NCI-H82 (cell line): Measurements from ENCODE around the gene CYBC1.
"Not testable (repeated sequence)": the region's sequence is repeated elsewhere in the genome, so short reads cannot be mapped to it uniquely, and the experiment has no call there.

ENCODE experiments used
- DNase-seq: peaks from one replicate; lab custom pipeline; 2025; lab: John Stamatoyannopoulos, UW

The CYBC1 gene

GRCh38 chr17:82477934-82478333 lies 27.4 kb upstream of the CYBC1 start:
- DNase-seq: no peak

GRCh38 chr17:82475458-82475857 lies 24.9 kb upstream of the CYBC1 start:
- no peak for DNase-seq

GRCh38 chr17:82474223-82475010 lies 23.9 kb upstream of the CYBC1 start:
- no peak for DNase-seq

DNA sequence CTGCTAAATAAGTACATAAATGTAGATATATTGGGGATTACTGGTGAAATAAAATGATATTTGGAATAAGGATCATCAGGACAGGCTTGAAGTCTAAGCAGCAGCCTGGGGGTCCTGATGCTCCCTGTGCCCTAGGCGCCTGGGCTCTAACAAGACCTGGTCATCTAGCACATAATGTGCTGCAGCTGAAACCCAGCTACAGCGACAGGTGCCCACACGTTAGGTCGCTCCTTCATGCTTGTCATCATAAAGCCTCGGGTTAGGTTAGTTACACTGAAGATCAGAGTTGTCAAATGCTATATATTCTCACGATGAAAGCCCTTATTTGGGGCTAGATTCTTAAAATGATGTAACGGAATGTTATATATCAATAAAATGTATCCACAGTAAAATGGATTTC lies 19.5 kb upstream of the CYBC1 start:
- no peak for DNase-seq

- no peak for DNase-seq
These were observed 18.1 kb upstream of the CYBC1 start for GRCh38 chr17:82468692-82469091.

- no peak for DNase-seq
These were observed 14.6 kb upstream of the CYBC1 start for GRCh38 chr17:82465023-82465603.

- DNase-seq: no peak
These were observed 14.0 kb upstream of the CYBC1 start for GRCh38 chr17:82464567-82464929.

DNA sequence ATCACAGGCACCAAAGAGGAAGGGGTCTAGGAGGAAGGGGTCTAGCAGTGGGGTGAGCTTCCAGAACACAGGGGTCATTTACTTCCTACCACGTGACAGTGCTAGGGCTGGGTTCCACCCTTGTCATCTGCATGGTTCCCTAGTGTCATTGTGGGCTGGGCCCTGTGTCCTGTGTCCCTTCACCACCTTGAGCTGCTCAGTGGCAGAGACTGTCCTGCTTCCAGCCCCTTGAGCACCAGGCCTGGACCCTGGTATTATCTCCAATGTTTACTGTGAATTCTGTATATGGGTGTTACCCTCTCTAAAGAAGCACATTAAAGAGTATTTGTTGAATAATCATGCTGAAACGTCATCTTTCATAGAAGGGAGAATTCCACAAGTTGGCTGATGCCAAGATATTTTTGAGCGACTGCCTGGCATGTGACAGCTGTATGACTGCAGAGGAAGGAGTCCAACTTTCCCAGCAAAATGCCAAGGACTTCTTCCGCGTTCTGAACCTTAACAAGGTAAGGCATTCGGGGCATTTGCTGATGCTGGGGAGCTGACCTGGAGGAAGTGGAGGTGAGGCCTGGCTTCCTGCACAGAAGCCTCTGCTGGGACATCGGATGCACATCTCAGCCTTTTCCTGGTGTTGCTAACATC lies 13.5 kb upstream of the CYBC1 start:
- DNase-seq: no peak

GRCh38 chr17:82463391-82463790 lies 12.8 kb upstream of the CYBC1 start:
- DNase-seq: no peak

GRCh38 chr17:82461827-82462524 lies 11.4 kb upstream of the CYBC1 start:
- no peak for DNase-seq

DNA sequence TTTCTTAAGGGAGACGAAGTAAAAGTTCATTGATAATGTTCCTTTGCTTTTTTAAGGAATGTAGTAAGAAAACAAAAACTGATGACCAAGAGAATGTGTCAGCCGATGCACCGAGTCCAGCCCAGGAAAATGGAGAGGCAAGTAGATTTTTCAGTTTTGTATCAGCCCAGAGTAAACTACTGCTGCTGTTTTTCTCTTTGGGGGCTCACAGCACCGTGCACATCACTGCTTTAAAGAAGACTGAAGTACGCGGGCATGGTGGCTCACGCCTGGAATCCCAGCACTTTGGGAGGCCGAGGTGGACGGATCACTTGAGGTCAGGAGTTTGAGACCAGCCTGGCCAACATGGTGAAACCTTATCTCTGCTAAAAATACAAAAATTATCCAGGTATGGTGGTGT lies 9.4 kb upstream of the CYBC1 start:
- DNase-seq: not testable (repeated sequence)

DNA sequence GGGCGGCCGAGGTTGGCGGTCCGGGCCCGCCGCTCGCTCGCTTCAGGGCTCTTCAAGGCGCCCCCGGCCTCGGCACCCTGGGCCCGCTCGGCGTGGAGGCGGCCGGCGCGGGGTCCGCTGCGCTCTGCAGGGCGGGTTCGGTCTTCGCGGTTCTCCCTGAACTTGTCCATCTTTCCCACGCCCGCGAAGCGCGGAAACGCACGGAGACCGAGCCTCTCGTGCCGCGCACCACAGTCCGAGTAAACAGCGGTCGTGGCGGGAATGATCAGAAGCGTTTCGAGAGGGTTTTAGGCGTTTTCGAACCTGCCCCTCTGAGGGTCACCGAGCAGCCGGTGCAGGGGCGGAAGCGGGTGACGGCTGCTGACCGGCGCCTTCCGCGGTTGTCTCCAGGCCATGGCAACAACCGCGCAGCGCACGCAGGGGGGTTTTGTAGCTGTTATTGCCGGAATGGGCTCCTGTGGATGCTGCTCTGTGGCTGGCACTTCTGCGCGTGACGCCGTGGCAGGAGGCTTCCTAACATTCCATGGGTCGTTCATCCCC lies 8.4 kb upstream of the CYBC1 start:
- peak; percentile 49 for DNase-seq

DNA sequence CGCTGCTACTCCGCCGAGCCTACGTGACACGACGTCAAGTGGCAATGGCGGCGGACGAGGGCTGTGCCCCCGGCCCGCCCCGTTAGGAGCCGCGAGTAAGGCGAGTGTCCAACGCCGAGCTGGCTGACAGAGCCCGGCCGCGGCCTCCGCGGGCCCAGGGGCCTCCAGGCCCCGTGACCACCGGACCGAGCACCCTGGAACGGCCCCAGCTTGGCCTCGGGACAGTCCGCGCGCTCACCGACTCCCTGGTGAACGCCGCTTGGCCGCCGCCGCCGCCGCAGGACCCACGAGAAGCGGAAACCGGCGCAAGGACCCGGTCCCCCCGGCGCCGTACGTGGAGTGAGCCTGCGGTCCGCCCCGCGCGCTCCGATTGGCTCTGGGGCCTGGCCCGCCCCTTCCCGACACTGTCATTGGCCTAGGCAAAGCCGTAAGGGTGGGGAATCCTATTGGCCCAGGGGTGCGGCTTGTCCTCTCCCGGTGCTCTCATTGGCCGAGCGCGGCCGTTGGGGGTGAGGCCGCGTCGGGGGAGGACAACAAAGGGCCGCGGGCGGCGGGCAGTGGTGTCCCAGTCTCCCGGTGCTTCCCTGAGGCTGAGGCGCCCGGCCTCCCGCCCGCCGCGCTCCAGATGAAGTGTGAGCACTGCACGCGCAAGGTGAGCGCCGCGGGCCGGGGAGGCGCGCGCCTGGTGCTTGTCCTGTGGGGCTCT lies 7.8 kb upstream of the CYBC1 start, which contains the start of gene NARF:
TSS of gene NARF (plus strand) at position 563 of the 706 bp plus-strand sequence. CDS start at position 626, 63 bp downstream.
- DNase-seq: peak; percentile 100

- DNase-seq: peak; percentile 98
These were observed 7.3 kb upstream of the CYBC1 start for GRCh38 chr17:82457929-82458178.

- DNase-seq: peak; percentile 53
These were observed 6.7 kb upstream of the CYBC1 start for GRCh38 chr17:82457073-82457928.

DNA sequence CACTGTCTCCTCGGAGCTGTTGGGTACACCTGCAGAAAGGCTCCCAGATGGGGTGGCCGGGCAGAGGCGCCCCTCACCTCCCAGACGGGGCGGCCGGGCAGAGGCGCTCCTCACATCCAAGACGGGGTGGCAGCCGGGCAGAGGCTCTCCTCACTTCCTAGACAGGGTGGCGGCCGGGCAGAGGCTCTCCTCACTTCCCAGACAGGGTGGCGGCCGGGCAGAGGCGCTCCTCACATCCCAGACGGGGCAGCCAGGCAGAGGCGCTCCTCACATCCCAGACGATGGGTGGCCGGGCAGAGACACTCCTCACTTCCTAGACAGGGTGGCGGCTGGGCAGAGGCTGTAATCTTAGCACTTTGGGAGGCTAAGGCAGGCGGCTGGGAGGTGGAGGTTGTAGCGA lies 3.2 kb upstream of the CYBC1 start:
- DNase-seq: not testable (repeated sequence)

DNA sequence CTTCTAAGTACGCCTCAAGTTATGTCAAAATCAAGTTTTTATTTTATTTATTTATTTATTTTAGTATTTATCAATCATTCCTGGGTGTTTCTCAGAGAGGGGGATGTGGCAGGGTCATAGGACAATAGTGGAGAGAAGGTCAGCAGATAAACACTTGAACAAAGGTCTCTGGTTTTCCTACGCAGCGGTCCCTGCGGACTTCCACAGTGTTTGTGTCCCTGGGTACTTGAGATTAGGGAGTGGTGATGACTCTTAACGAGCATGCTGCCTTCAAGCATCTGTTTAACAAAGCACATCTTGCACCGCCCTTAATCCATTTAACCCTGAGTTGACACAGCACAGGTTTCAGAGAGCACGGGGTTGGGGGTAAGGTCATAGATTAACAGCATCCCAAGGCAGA lies 2.6 kb upstream of the CYBC1 start:
- peak; percentile 67 for DNase-seq

GRCh38 chr17:82452162-82452561 lies 1.6 kb upstream of the CYBC1 start:
- DNase-seq: no peak

DNA sequence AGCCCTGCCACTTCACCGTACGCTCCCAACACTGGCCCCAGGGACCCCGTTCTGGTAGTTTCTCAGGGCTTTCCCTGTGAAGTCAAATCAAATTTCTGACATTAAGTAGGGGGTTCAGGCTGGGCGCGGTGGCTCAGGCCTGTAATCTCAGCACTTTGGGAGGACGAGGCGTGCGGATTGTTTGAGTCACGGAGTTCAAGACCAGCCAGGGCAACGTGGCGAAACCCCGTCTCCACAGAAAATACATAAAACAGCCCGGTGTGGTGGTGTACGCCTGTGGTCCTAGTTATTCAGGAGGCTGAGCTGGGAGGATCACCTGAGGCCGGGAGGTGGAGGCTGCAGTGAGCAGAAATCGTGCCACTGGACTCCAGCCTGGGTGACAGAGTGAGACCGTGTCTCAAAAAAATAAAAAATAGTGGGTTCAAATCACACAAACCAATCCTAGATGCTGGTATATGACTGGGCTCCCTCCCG lies 632 bp downstream of the CYBC1 start:
- DNase-seq: no peak

DNA sequence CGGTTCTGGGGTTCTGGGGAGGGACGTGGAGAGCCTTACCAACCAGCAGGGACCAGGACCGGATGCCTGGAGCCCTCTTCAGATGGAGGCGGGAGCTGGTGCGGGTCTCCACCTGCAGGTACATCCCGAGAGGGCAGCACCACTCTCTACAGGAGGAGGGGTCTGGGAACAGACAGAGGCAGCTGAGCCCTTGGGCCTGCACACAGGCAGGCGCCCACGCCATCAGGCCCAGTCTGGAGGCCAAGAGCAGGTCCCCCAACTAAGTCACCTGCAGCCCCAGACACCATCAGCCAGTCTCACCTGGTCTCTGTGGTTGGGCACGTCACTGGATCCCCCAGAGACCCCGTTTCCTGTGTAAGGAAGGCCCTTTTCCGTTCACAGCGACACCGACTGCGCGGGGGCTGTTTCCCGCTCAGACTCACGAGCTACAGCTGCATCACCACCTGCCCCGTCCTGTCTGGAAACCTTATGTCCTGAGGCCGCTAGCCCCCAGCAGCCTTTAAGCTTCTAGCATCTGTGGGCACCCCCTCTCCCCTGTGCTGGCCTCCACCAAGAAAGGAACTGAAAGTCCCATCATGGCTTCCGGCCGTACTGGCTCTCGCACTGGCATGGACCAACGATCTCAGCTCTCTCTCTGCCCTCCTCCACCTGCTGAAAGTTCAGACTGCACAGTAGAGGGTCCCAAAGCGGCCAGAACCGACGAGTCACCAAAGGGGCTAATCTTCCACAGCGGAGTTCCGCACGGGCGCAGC lies 1.2 kb downstream of the CYBC1 start:
- DNase-seq: no peak
